ENCODE results near the gene OMP. TPM values are rescaled to one million over a fixed set of nuclear protein-coding genes. Genes with fewer than 3 reads are reported as not detected.

The OMP gene
- total and polyA plus RNA-seq, 2 of the 4 experiments (the other 2 are of a cell fraction) = 0.27 TPM; not detected in 1

DNA sequence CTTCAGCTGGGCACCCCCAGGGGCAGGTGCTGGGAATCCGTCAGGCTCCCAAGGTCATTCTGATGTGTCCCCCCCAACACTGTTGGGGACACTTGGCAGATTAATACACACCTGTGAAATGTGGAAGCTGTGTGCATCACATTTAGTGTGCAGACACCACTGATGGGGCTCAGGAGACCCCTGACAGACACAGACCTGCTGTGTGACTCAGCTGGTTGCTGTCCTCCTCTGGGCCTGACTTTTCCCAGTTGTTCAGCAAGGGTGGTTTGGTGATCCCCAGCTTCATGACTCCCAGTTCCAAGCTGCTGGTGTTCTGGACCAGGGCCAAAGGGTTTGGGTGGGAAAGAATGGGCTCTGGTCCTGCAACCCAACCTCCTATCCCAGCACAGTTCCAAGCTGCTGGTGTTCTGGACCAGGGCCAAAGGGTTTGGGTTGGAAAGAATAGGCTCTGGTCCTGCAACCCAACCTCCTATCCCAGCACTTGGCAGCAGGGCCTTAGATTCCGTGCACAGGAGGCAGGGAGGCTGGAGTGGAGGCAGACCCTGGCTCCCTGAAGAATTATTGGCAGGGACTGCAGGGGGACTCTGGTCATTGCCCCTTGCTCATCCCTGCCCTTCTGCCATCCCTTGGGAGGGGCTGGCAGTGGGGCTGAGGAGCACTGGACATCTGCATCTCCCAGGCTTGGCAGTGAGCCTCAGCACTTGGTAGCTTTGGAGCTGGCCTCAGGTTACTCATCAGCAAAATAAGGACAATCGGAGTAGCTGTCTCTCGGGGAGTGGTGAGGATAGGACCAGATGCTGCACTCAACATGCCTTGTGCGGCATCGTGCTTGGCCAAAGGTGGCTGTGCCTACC, 8.4 kb upstream of the OMP start (continued):
- TF ChIP-seq BHLHE40 (IDR thresholded peaks at IDR 0.05; ENCODE audit: low read depth, low read length) (no peak), POLR2A (IDR thresholded peaks at IDR 0.05; ENCODE audit: low read depth, low read length) (no peak)
- TF ChIP-seq, protein P1, sequence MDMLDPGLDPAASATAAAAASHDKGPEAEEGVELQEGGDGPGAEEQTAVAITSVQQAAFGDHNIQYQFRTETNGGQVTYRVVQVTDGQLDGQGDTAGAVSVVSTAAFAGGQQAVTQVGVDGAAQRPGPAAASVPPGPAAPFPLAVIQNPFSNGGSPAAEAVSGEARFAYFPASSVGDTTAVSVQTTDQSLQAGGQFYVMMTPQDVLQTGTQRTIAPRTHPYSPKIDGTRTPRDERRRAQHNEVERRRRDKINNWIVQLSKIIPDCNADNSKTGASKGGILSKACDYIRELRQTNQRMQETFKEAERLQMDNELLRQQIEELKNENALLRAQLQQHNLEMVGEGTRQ (IDR thresholded peaks at IDR 0.05; ENCODE audit: low read depth, low read length) = no peak
- TF ChIP-seq, protein P2, sequence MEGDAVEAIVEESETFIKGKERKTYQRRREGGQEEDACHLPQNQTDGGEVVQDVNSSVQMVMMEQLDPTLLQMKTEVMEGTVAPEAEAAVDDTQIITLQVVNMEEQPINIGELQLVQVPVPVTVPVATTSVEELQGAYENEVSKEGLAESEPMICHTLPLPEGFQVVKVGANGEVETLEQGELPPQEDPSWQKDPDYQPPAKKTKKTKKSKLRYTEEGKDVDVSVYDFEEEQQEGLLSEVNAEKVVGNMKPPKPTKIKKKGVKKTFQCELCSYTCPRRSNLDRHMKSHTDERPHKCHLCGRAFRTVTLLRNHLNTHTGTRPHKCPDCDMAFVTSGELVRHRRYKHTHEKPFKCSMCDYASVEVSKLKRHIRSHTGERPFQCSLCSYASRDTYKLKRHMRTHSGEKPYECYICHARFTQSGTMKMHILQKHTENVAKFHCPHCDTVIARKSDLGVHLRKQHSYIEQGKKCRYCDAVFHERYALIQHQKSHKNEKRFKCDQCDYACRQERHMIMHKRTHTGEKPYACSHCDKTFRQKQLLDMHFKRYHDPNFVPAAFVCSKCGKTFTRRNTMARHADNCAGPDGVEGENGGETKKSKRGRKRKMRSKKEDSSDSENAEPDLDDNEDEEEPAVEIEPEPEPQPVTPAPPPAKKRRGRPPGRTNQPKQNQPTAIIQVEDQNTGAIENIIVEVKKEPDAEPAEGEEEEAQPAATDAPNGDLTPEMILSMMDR (conservative IDR thresholded peaks at IDR 0.05; ENCODE audit: low read depth, low read length) = no peak

Measured in IMR-90 (cell line).